ENCODE data around the gene FHAD1.

- TF ChIP-seq CTCF (IDR thresholded peaks at IDR 0.05; ENCODE audit: low read length) (no peak), EZH2 (optimal IDR thresholded peaks at IDR 0.05; ENCODE audit: low read depth, low read length) (no peak)
Observed at GRCh38 chr1:15299806-15300205, 52.8 kb downstream of the FHAD1 start.

All from MM.1S (cell line).